ENCODE results near the gene SLC12A7. TPM values are rescaled to one million over a fixed set of nuclear protein-coding genes. Genes with fewer than 3 reads are reported as not detected.
A peak's percentile ranks its signal among the peaks of the same experiment; 100 is the strongest.

The SLC12A7 gene
- total RNA-seq, 2 donors from 2014 or later, result 58.9 to 61.6 TPM

GRCh38 chr5:1052076-1052475, 59.8 kb downstream of the SLC12A7 start:
- no peaks in the 10 kb centered on the region for H3K4me1 Mint-ChIP-seq
- peaks cover 11% of the 10 kb centered on the region for H3K36me3 ChIP-seq (ENCODE audit: control insufficient read depth, insufficient read depth, low read length)
- TF ChIP-seq, protein P1, sequence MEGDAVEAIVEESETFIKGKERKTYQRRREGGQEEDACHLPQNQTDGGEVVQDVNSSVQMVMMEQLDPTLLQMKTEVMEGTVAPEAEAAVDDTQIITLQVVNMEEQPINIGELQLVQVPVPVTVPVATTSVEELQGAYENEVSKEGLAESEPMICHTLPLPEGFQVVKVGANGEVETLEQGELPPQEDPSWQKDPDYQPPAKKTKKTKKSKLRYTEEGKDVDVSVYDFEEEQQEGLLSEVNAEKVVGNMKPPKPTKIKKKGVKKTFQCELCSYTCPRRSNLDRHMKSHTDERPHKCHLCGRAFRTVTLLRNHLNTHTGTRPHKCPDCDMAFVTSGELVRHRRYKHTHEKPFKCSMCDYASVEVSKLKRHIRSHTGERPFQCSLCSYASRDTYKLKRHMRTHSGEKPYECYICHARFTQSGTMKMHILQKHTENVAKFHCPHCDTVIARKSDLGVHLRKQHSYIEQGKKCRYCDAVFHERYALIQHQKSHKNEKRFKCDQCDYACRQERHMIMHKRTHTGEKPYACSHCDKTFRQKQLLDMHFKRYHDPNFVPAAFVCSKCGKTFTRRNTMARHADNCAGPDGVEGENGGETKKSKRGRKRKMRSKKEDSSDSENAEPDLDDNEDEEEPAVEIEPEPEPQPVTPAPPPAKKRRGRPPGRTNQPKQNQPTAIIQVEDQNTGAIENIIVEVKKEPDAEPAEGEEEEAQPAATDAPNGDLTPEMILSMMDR (conservative IDR thresholded peaks at IDR 0.05), result no peak
- no peaks in the 10 kb centered on the region for H3K27me3 Mint-ChIP-seq (ENCODE audit: insufficient read depth)
- no peaks in the 10 kb centered on the region for H3K27me3 ChIP-seq (ENCODE audit: control insufficient read depth, insufficient read depth, low read length, poor library complexity, severe bottlenecking)
- no peaks in the 10 kb centered on the region for H3K4me1 ChIP-seq (ENCODE audit: control insufficient read depth, insufficient read depth, low read length)
- no peak overlapping the region for H3K4me3 Mint-ChIP-seq
- WGBS, 2 experiments (ENCODE audit: insufficient coverage in 1 of 2, insufficient read length in 1 of 2), result 93 to 96% methylated on average over 17 of the region's 17 CpGs
- H3K4me3 ChIP-seq (ENCODE audit: low read length), result no peak overlapping the region
- H3K9me3 Mint-ChIP-seq, result peaks cover 6% of the 10 kb centered on the region
- peaks cover 23% of the 10 kb centered on the region for H3K36me3 Mint-ChIP-seq (ENCODE audit: low read depth)
- H3K9ac ChIP-seq (ENCODE audit: extremely low read depth, low read length, poor library complexity, severe bottlenecking), result no peak overlapping the region
- H3K9me3 ChIP-seq (ENCODE audit: control insufficient read depth, low read length), result no peaks in the 10 kb centered on the region
- DNase-seq, result no peak
- no peak overlapping the region for H3K27ac ChIP-seq (ENCODE audit: low read depth, low read length)
- H3K27ac Mint-ChIP-seq, result no peak overlapping the region

GRCh38 chr5:1051366-1051720, 60.5 kb downstream of the SLC12A7 start:
- peaks cover 13% of the 10 kb centered on the region for H3K9me3 Mint-ChIP-seq
- WGBS, 2 experiments (ENCODE audit: insufficient coverage in 1 of 2, insufficient read length in 1 of 2), result 96 to 97% methylated on average over 14 to 16 of the region's 16 CpGs
- DNase-seq, result no peak

DNA sequence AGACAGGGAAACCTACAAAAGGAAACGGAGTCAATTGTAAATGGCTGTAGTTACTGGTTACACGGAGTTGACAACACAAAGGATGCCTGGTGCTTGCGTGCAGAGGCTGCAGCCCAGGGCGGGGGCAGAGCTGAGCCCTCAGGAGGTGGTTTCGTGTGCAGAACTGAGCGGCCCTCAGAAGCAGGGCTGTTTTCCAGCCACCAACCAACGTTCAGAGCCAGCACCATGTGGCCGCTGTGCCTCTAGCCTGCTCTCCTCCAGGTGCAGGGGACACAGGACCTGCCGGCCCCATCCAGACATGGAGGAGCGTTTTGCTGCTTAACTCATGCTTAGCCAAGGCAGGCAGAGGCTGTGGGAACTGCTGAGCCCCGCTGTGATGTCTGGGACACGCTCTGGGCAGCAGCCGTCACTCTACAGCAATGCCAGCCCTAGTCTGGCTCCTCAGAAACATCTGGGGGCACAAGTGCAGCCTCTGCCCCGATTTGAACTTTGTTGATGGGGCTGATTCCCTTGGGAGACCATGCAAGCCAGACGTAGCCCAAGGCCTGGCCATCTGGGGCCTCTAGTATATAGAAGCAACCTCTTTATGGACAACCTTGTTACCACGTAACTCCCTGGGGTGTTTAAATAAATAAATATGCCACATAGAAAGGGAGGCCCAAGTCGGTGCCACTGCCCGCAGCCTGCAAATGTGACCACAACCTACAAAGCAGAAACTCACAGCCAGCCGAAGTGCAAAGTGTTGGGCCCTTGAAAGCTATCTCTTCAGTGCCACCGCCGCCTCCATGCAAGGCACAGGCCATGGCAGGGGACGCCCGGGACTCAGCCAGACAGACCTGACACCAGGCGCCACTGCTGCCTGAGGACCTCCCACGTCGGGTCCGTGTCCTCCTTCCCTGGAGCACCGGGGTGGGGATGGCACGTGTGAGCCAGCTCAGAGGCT, 61.2 kb downstream of the SLC12A7 start:
- TF ChIP-seq, protein P1 (conservative IDR thresholded peaks at IDR 0.05), result no peak
- Mint-ChIP-seq H3K4me3 (no peak overlapping the region), H3K36me3 (ENCODE audit: low read depth) (peaks cover 16% of the 10 kb centered on the region), H3K9me3 (peaks cover 19% of the 10 kb centered on the region), H3K27me3 (ENCODE audit: insufficient read depth) (no peaks in the 10 kb centered on the region), H3K4me1 (no peaks in the 10 kb centered on the region), H3K27ac (no peak overlapping the region)
- H3K4me1 ChIP-seq (ENCODE audit: control insufficient read depth, insufficient read depth, low read length), result no peaks in the 10 kb centered on the region
- H3K27me3 ChIP-seq (ENCODE audit: control insufficient read depth, insufficient read depth, low read length, poor library complexity, severe bottlenecking), result no peaks in the 10 kb centered on the region
- H3K9ac ChIP-seq (ENCODE audit: extremely low read depth, low read length, poor library complexity, severe bottlenecking), result no peak overlapping the region
- H3K36me3 ChIP-seq (ENCODE audit: control insufficient read depth, insufficient read depth, low read length), result peaks cover 11% of the 10 kb centered on the region
- DNase-seq, result no peak
- H3K27ac ChIP-seq (ENCODE audit: low read depth, low read length), result peak overlapping the region; percentile 78
- H3K4me3 ChIP-seq (ENCODE audit: low read length), result no peak overlapping the region
- peaks cover 6% of the 10 kb centered on the region for H3K9me3 ChIP-seq (ENCODE audit: control insufficient read depth, low read length)
- WGBS, 2 experiments (ENCODE audit: insufficient coverage in 1 of 2, insufficient read length in 1 of 2), result 93% methylated on average over 20 to 29 of the region's 29 CpGs

More at GRCh38 chr5:1051366-1051720, 60.5 kb downstream of the SLC12A7 start:
- Histone ChIP-seq H3K36me3 (ENCODE audit: control insufficient read depth, insufficient read depth, low read length) (peaks cover 11% of the 10 kb centered on the region), H3K9me3 (ENCODE audit: control insufficient read depth, low read length) (no peaks in the 10 kb centered on the region), H3K4me1 (ENCODE audit: control insufficient read depth, insufficient read depth, low read length) (no peaks in the 10 kb centered on the region), H3K9ac (ENCODE audit: extremely low read depth, low read length, poor library complexity, severe bottlenecking) (no peak overlapping the region), H3K27ac (ENCODE audit: low read depth, low read length) (peak overlapping the region; percentile 49), H3K4me3 (ENCODE audit: low read length) (no peak overlapping the region), H3K27me3 (ENCODE audit: control insufficient read depth, insufficient read depth, low read length, poor library complexity, severe bottlenecking) (no peaks in the 10 kb centered on the region)
- H3K4me3 Mint-ChIP-seq, result no peak overlapping the region
- H3K27ac Mint-ChIP-seq, result no peak overlapping the region
- H3K4me1 Mint-ChIP-seq, result no peaks in the 10 kb centered on the region
- H3K27me3 Mint-ChIP-seq (ENCODE audit: insufficient read depth), result no peaks in the 10 kb centered on the region
- TF ChIP-seq, protein P1 (conservative IDR thresholded peaks at IDR 0.05), result no peak
- H3K36me3 Mint-ChIP-seq (ENCODE audit: low read depth), result peaks cover 20% of the 10 kb centered on the region

All from endodermal cell (in vitro differentiated cells).